Measurements from ENCODE around the gene CD8B2. TPM values are rescaled to one million over a fixed set of nuclear protein-coding genes. Genes with fewer than 3 reads are reported as not detected.
A peak's percentile ranks its signal among the peaks of the same experiment; 100 is the strongest.

The CD8B2 gene
- total and polyA plus RNA-seq, 2 experiments from 2014 or later = 0.06 TPM; not detected in 1

GRCh38 chr2:106561803-106562202 lies 74.6 kb downstream of the CD8B2 start (continued):
- TF ChIP-seq ETS1 (IDR thresholded peaks at IDR 0.05) = no peak

- Mint-ChIP-seq H3K36me3 (ENCODE audit: low read depth) (peaks cover 15% of the 10 kb centered on the region), H3K4me3 (no peak overlapping the region), H3K27ac (no peak overlapping the region), H3K9me3 (peaks cover 22% of the 10 kb centered on the region), H3K27me3 (ENCODE audit: insufficient read depth, low read depth, poor library complexity) (peaks cover 7% of the 10 kb centered on the region), H3K4me1 (no peaks in the 10 kb centered on the region)
- no peaks in the 10 kb centered on the region for H3F3A ChIP-seq (replicated peaks; ENCODE audit: low read depth)
- no peaks in the 10 kb centered on the region for H3K79me2 ChIP-seq (replicated peaks; ENCODE audit: insufficient read depth)
- no peak overlapping the region for H3K4me2 ChIP-seq
- peaks cover 9% of the 10 kb centered on the region; the same call in 1 of the 2 replicates for H3K36me3 ChIP-seq (ENCODE audit: insufficient read depth)
- ATAC-seq = peak; percentile 81
- no peak overlapping the region for H3K27ac ChIP-seq (ENCODE audit: low read depth)
- H3K4me3 ChIP-seq = no peak overlapping the region
- H4K20me1 ChIP-seq (replicated peaks; ENCODE audit: insufficient read depth) = no peaks in the 10 kb centered on the region
- peak; percentile 32 for DNase-seq (ENCODE audit: low spot score)
- 0 out of 2 replicates have a peak overlapping the region, but pooled peaks have one; percentile 36 for H2AFZ ChIP-seq
- H3K9me2 ChIP-seq (ENCODE audit: insufficient read depth) = no peaks in the 10 kb centered on the region
- H3K4me1 ChIP-seq (ENCODE audit: insufficient read depth) = no peaks in the 10 kb centered on the region
- no peak for TF ChIP-seq ZNF114 (CRISPR knock-in tag; IDR thresholded peaks at IDR 0.05)
- TF ChIP-seq REST (IDR thresholded peaks at IDR 0.05; ENCODE audit: unreplicated experiment) = no peak
- TF ChIP-seq CTCF (conservative IDR thresholded peaks at IDR 0.05; ENCODE audit: low read depth in 2 of 2) = peak in 1 of 2 experiments; percentile 53; a peak in 2 of 4 replicates
- H3K27me3 ChIP-seq (ENCODE audit: insufficient read depth) = no peaks in the 10 kb centered on the region
Observed at GRCh38 chr2:106562268-106563186, 75.4 kb downstream of the CD8B2 start.

- Mint-ChIP-seq H3K27ac (no peak overlapping the region), H3K27me3 (ENCODE audit: insufficient read depth, low read depth, poor library complexity) (peaks cover 7% of the 10 kb centered on the region), H3K4me1 (no peaks in the 10 kb centered on the region), H3K4me3 (no peak overlapping the region), H3K9me3 (peaks cover 15% of the 10 kb centered on the region), H3K36me3 (ENCODE audit: low read depth) (peaks cover 8% of the 10 kb centered on the region)
- no peak overlapping the region for H3K4me2 ChIP-seq
- ATAC-seq (peak; percentile 88), DNase-seq (ENCODE audit: low spot score) (peak; percentile 53)
- H3K36me3 ChIP-seq (ENCODE audit: insufficient read depth) = 0 out of 2 replicates have a peak, but pooled peaks cover 3% of the 10 kb centered on the region
- no peaks in the 10 kb centered on the region for H3K27me3 ChIP-seq (ENCODE audit: insufficient read depth)
- H3K9me2 ChIP-seq (ENCODE audit: insufficient read depth) = no peaks in the 10 kb centered on the region
- H3K79me2 ChIP-seq (replicated peaks; ENCODE audit: insufficient read depth) = no peaks in the 10 kb centered on the region
- peak; percentile 40 to 72; a peak in 3 of 4 replicates for TF ChIP-seq CTCF (conservative IDR thresholded peaks at IDR 0.05; ENCODE audit: low read depth in 2 of 2)
- TF ChIP-seq EZH2phosphoT487 (IDR thresholded peaks at IDR 0.05; ENCODE audit: unreplicated experiment) = no peak
- no peak for TF ChIP-seq EZH2 (IDR thresholded peaks at IDR 0.05; ENCODE audit: low read depth, unreplicated experiment)
- no peaks in the 10 kb centered on the region for H3F3A ChIP-seq (replicated peaks; ENCODE audit: low read depth)
- no peaks in the 10 kb centered on the region for H3K4me1 ChIP-seq (ENCODE audit: insufficient read depth)
- H2AFZ ChIP-seq = no peak overlapping the region
- no peak overlapping the region for H3K4me3 ChIP-seq
- no peak overlapping the region for H3K27ac ChIP-seq (ENCODE audit: low read depth)
- no peaks in the 10 kb centered on the region for H4K20me1 ChIP-seq (replicated peaks; ENCODE audit: insufficient read depth)
Observed at GRCh38 chr2:106563195-106563594, 76.0 kb downstream of the CD8B2 start.

Data from GM23338 (cell line).